Renal pelvis (tissue), 4 donors: ENCODE results near the gene DRAM2. TPM values are rescaled to one million over a fixed set of nuclear protein-coding genes. Genes with fewer than 3 reads are reported as not detected.
"Not testable (repeated sequence)": the region's sequence is repeated elsewhere in the genome, so short reads cannot be mapped to it uniquely, and the experiment has no call there.

ENCODE experiments used
- DNase-seq: peaks from one replicate; pipeline ENCODE4 v3.0.0-alpha.2; 2013
- polyA plus RNA-seq, 3 donors: library from polyadenylated mRNA; unstranded; fragments of 120-200 nt; gene quantifications; one replicate each; pipeline ENCODE4 v1.2.1, GENCODE V29; 2013; ENCODE audit not compliant: insufficient read length in 3 of 3

Gene DRAM2
- polyA plus RNA-seq, 3 donors: 68.0 to 73.5 (median 68.4) TPM

DNA sequence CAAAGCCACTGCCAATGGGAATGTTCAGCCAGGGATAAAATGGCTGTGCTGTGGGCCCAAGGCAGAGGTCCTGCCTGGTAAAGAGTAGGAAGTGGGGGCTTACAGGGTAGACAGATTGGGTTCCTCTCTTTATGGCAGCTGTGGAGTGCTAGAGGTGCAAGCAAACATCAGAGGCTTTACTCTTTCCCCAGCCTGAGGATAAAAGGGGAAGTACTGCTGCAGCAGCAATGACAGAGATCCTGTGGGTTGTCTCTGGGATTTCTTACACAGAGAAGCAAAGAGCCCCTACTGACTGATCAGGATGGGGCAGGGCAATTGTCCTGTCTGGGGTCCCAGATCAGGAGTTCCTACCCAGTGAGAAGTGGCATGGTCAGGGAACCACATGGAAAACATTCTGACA lies 54.2 kb downstream of the DRAM2 start:
- no peak for DNase-seq

DNA sequence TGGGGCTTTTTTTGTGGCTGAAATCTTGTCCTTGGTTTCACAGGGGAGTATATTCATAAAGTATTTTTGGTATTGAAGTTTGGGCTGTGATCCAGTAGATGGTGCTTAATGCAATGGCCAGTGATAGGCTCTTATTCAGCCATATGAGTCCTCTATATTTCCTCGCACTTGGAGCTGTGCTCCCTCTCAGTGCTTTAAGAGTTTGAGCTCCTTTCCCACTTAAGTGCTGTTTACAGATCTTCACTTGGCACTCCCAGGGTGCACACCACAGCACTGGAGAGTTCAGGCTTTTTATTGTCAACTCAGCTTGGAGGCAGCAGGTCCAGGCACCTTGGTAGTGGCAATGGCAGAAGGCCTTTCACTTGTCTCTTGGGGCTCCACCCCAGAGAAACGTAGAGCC lies 54.9 kb downstream of the DRAM2 start:
- DNase-seq: no peak

DNA sequence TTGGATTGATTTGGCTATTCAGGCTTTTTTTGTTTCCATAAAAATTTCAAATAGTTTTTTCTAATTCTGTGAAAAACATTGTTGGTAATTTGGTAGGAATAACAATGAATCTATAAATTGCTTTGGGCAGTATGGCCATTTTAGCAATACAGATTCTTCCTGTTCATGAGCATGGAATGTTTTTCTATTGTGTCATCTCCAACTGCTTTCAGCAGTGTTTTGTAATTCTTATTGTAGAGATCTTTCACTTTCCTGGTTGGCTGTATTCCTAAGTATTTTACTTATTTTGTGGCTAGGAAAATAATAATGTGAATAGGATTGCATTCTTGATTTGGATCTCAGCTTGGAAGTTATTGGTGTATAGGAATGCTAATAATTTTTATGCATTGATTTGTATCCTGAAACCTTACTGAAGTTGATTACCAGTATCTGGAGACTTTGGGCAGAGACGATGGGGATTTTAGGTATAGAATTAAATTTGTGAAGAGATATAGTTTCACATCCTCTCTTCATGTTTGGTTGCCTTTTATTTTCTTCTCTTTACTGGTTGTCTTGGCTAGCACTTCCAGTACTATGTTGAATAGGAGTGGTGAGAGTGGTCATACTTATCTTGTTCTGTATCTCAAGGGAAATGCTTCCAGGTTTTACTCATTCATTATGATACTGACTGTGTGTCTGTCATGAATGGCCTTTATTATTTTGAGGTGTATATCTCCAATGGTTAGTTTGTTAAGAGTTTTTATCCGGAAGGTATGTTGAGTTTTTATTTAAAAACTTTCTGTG lies 57.3 kb downstream of the DRAM2 start:
- DNase-seq: no peak

DNA sequence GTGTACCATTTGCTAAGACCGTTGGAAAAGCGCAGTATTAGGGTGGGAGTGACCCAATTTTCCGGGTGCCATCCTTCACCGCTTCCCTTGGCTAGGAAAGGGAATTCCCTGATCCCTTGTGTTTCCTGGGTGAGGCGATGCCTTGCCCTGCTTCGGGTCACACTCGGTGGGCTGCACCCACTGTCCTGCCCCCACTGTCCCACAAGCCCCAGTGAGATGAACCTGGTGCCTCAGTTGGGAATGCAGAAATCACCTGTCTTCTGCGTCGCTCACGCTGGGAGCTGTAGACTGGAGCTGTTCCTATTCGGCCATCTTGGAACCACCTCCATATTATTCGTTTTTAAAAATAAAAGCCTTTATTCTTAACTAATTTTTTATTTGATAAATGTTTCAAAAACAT lies 60.6 kb downstream of the DRAM2 start:
- DNase-seq: not testable (repeated sequence)

DNA sequence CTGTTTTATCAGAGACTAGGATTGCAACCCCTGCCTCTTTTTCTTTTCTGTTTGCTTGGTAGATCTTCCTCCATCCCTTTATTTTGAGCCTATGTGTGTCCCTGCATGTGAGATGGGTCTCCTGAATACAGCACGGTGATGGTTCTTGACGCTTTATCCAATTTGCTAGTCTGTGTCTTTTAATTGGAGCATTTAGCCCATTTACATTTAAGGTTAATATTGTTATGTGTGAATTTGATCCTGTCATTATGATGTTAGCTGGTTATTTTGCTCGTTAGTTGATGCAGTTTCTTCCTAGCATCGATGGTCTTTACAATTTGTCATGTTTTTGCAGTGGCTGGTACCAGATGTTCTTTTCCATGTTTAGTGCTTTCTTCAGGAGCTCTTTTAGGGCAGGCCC lies 62.6 kb downstream of the DRAM2 start:
- not testable (repeated sequence) for DNase-seq

Other genes with a start within 250 kb of the DRAM2 start
- gene LRIF1, start 176.2 kb downstream of the DRAM2 start, polyA plus RNA-seq: 10 to 100 TPM; 14.5 to 14.8 (median 14.5) TPM
- gene CEPT1, start 130 bp upstream of the DRAM2 start, polyA plus RNA-seq: 10 to 100 TPM; 38.0 to 56.0 (median 49.2) TPM
- gene DENND2D, start 60.6 kb upstream of the DRAM2 start, polyA plus RNA-seq: 10 to 100 TPM; 17.8 to 23.1 (median 18.2) TPM
- gene CHI3L2, start 87.6 kb upstream of the DRAM2 start, polyA plus RNA-seq: under 1 TPM in 2 of 3 donors, not detected in 1; 0.07 to 0.24 TPM
- gene CHIA, start 150.8 kb upstream of the DRAM2 start, polyA plus RNA-seq: not detected